Ishikawa (cell line): ENCODE data around the gene SETX.

Experiments used
- CEBPB ChIP-seq: IDR thresholded peaks from 2 replicates; pipeline ENCODE4 v1.6.1; 2012
- CREB1 ChIP-seq: IDR thresholded peaks from 2 replicates; pipeline ENCODE4 v1.6.1; 2012; ENCODE audit warnings: low read depth
- EGR1 ChIP-seq: IDR thresholded peaks from 2 replicates; pipeline ENCODE4 v1.6.1; 2012
- EP300 ChIP-seq: IDR thresholded peaks from 2 replicates; pipeline ENCODE4 v1.6.1; 2012; ENCODE audit warnings: borderline replicate concordance
- FOXM1 ChIP-seq: IDR thresholded peaks from 2 replicates; pipeline ENCODE4 v1.6.1; 2012; ENCODE audit warnings: low read depth, borderline replicate concordance
- MAX ChIP-seq: IDR thresholded peaks from 2 replicates; pipeline ENCODE4 v1.6.1; 2012
- NFIC ChIP-seq: IDR thresholded peaks from 2 replicates; pipeline ENCODE4 v1.6.1; 2012
- RAD21 ChIP-seq: IDR thresholded peaks from 2 replicates; pipeline ENCODE4 v1.6.1; 2012; ENCODE audit warnings: low read depth
- TAF1 ChIP-seq: IDR thresholded peaks from 2 replicates; pipeline ENCODE4 v1.6.1; 2012; ENCODE audit warnings: low read depth, mild to moderate bottlenecking
- TCF12 ChIP-seq: IDR thresholded peaks from 2 replicates; pipeline ENCODE4 v1.6.1; 2012; ENCODE audit warnings: low read depth
- TEAD4 ChIP-seq: IDR thresholded peaks from 2 replicates; pipeline ENCODE4 v1.6.1; 2012
- USF1 ChIP-seq: IDR thresholded peaks from 2 replicates; pipeline ENCODE4 v1.6.1; 2012
- YY1 ChIP-seq: IDR thresholded peaks from 2 replicates; pipeline ENCODE4 v1.6.1; 2012; ENCODE audit warnings: low read depth
- ZBTB7A ChIP-seq: IDR thresholded peaks from 2 replicates; pipeline ENCODE4 v1.6.1; 2012; ENCODE audit warnings: low read depth
- TF ChIP-seq, protein P1 (sequence below): IDR thresholded peaks from 2 replicates; pipeline ENCODE4 v1.6.1; 2012; ENCODE audit warnings: low read depth, mild to moderate bottlenecking

Gene SETX

GRCh38 chr9:132230605-132231004, 124.2 kb downstream of the SETX start:
- no peak for TF ChIP-seq TEAD4
- TF ChIP-seq YY1 = no peak
- no peak for TF ChIP-seq CEBPB
- TF ChIP-seq TCF12 = no peak
- TF ChIP-seq TAF1 = no peak
- no peak for TF ChIP-seq MAX
- TF ChIP-seq EP300 = no peak
- TF ChIP-seq NFIC = no peak
- TF ChIP-seq, protein P1, sequence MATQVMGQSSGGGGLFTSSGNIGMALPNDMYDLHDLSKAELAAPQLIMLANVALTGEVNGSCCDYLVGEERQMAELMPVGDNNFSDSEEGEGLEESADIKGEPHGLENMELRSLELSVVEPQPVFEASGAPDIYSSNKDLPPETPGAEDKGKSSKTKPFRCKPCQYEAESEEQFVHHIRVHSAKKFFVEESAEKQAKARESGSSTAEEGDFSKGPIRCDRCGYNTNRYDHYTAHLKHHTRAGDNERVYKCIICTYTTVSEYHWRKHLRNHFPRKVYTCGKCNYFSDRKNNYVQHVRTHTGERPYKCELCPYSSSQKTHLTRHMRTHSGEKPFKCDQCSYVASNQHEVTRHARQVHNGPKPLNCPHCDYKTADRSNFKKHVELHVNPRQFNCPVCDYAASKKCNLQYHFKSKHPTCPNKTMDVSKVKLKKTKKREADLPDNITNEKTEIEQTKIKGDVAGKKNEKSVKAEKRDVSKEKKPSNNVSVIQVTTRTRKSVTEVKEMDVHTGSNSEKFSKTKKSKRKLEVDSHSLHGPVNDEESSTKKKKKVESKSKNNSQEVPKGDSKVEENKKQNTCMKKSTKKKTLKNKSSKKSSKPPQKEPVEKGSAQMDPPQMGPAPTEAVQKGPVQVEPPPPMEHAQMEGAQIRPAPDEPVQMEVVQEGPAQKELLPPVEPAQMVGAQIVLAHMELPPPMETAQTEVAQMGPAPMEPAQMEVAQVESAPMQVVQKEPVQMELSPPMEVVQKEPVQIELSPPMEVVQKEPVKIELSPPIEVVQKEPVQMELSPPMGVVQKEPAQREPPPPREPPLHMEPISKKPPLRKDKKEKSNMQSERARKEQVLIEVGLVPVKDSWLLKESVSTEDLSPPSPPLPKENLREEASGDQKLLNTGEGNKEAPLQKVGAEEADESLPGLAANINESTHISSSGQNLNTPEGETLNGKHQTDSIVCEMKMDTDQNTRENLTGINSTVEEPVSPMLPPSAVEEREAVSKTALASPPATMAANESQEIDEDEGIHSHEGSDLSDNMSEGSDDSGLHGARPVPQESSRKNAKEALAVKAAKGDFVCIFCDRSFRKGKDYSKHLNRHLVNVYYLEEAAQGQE = no peak
- no peak for TF ChIP-seq CREB1
- TF ChIP-seq FOXM1 = no peak
- no peak for TF ChIP-seq RAD21
- TF ChIP-seq EGR1 = no peak
- TF ChIP-seq ZBTB7A = no peak
- TF ChIP-seq USF1 = no peak

- TF ChIP-seq ZBTB7A = no peak
Measured at GRCh38 chr9:132228062-132228461, 126.7 kb downstream of the SETX start.

DNA sequence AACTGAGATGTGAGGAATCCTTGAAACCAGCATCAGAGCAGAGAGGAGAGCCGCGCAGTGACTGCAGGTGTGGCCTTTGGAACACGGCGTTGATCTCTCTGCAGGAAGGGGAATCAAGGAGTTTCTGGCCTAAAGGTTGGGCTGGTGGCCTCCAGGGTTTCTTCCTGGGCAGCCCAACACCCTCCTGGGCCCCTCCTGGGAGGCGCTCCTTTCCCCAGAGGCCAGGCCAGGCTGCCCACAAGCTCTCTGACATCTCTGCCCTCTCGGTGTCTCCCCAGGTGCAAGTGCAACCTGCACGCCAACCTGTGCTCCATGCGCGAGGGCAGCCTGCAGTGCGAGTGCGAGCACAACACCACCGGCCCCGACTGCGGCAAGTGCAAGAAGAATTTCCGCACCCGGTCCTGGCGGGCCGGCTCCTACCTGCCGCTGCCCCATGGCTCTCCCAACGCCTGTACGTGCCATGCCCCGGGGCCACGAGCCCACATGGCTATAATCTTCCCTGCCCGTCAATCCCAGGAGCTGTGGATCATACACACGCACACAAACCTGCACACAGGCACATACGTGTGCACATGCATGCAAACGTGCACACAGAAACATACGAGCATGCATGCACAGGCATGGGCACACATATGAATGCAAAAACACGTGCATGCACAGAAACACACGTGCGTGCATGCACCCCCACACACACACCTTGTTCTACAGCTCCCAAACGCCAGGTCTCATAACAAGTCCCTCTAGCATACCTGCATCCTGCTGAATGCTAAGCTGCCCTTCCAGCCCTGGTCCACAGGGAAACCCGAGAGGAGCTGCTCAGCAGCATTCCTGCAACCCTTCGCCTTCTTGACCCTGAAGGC, 128.0 kb downstream of the SETX start:
- TF ChIP-seq EGR1 (no peak), USF1 (no peak), CEBPB (no peak), CREB1 (no peak), TEAD4 (no peak)
- TF ChIP-seq, protein P1 = no peak

GRCh38 chr9:132224645-132225044, 130.1 kb downstream of the SETX start:
- TF ChIP-seq FOXM1 = no peak
- TF ChIP-seq TCF12 = no peak
- no peak for TF ChIP-seq MAX
- TF ChIP-seq EGR1 = no peak
- no peak for TF ChIP-seq TEAD4
- TF ChIP-seq, protein P1 = no peak
- TF ChIP-seq EP300 = no peak
- no peak for TF ChIP-seq CEBPB

GRCh38 chr9:132221941-132222340, 132.8 kb downstream of the SETX start:
- TF ChIP-seq USF1 (no peak), ZBTB7A (no peak), FOXM1 (no peak), YY1 (no peak), TCF12 (no peak), RAD21 (no peak), NFIC (no peak), TAF1 (no peak)
- TF ChIP-seq, protein P1 = no peak
